GM19372 (cell line): ENCODE results near the gene EIF4E2.
A peak's percentile ranks its signal among the peaks of the same experiment; 100 is the strongest.

Experiments used
- ATAC-seq: cut with Tn5 transposase; IDR thresholded peaks from one replicate; pipeline ENCODE4 v1.9.1; 2021; ENCODE audit warnings: mild to moderate bottlenecking, low read depth, moderate library complexity; ENCODE audit not compliant: unreplicated experiment

Gene EIF4E2

GRCh38 chr2:232550354-232551249 lies at the start of gene EIF4E2, which contains the start of gene TIGD1:
TSS of gene EIF4E2 (plus strand) at chr2:232550689. CDS start at chr2:232550725, 36 bp downstream.
TSS of gene TIGD1 (minus strand) at chr2:232550557. CDS start at chr2:232549882, 675 bp downstream.
- peak; percentile 93 for ATAC-seq

DNA sequence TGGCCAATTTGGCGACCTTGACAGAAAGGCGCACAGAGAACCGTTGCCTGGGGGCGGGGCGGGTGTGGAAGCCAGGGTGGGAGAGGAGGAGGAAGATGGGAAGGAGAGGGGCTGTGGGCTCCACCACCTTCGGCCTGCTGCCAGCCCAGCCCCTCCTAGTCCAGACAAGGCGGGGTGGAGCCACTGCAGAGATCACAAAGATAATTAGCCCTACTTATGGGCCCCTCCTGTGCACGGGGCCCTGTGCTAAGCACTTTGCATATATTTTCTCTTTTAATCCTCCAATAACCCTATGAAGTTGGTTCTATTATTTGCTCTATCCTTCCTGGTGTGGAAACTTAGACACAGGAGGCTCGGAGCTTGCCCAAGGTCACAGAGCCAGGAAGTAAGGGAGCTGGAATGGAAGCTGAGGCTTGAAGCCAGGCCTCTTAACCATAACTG lies 49.1 kb upstream of the EIF4E2 start:
- ATAC-seq, result no peak

DNA sequence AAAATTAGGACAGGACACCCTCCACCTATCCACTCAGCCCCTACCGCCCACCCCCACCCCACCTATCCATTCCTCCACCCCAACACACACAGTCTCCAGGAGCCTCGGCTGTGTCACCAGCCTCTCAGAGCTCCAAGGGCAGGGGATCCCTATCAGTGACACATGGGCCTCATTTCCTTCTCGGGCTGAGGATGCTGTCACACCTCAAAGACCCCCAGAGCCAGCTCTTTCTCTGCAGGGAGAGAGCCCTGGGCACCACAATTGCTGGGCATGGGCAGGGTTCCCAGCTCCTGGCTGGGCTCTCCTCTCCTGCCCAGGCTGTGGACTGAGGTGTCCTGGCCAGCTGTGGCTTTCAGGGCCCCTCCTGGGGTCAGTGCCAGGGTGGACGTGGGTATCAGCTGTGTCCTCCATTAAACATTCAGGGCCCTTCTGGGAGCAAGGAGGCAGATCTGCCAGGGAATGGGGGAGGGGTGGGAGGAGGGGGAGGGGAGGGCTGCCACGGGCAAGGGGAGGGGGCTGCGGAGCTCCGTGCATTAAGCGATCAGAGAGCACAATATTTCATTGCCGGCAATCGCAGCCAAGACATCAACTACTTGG lies 48.6 kb upstream of the EIF4E2 start:
- ATAC-seq, result no peak

DNA sequence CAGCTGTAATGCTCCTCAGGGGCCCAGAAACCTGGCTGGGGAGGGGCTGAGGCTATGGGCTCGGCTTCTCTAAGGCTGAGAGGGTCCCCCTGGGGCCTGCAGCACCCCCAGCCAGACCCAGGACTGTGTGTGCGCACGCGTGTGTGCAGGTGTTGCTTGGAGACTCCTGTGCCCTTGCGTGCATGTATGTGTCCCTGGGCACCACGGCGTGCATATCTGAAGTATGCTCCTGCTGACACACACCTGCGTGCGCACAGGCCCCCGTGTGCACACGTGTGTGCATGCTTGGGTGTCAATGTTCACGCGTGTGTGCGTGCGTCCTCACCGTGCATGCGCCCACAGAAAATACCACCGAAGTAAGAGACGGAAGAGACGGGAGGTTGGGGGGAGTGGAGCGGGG lies 48.0 kb upstream of the EIF4E2 start:
- no peak for ATAC-seq

GRCh38 chr2:232502911-232503808 lies 47.3 kb upstream of the EIF4E2 start:
- no peak for ATAC-seq

- no peak for ATAC-seq
Measured at GRCh38 chr2:232503809-232504323, 46.6 kb upstream of the EIF4E2 start.

- ATAC-seq, result no peak
Measured at GRCh38 chr2:232504438-232504837, 46.1 kb upstream of the EIF4E2 start.

GRCh38 chr2:232505856-232506255 lies 44.6 kb upstream of the EIF4E2 start:
- no peak for ATAC-seq

DNA sequence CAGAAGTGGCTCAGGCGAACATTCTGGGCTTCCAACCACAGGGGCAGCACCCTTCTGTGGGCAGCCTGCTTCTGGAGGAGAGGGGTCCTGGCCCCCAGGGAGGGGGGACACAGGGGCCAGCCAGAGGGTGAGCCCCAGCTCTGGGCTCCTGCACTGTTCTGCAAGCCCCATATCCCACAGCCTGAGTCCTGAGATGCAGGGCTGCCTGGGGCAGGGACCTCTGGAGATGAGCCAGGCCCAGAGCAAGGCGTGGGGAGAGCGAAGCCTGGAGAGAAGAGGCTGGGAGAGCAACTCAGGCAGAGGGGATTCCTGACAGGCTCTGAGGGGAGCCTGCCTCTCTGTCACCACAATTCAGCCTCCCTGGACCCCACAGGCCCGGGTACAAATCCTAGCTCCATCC lies 43.8 kb upstream of the EIF4E2 start:
- ATAC-seq, result no peak

DNA sequence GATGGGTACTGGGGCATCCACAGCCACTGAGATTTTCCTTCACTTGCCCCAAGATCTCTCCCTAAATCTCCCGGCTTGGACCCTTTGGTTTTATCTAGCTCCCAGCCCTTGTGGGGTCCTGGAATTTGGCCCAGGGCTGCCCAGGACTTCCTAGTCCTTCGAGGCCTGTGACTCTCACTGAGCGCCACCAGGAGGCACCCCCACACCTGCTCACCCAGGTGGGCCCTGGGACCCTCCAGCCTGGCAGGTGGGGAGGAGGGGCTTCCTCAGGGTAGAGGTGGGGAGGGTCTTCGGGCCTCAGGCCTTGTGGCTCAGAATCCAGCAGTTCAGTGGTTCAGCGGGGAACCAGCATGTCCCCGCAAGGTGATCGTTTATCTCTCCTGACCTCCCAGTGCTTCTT lies 42.2 kb upstream of the EIF4E2 start:
- no peak for ATAC-seq

DNA sequence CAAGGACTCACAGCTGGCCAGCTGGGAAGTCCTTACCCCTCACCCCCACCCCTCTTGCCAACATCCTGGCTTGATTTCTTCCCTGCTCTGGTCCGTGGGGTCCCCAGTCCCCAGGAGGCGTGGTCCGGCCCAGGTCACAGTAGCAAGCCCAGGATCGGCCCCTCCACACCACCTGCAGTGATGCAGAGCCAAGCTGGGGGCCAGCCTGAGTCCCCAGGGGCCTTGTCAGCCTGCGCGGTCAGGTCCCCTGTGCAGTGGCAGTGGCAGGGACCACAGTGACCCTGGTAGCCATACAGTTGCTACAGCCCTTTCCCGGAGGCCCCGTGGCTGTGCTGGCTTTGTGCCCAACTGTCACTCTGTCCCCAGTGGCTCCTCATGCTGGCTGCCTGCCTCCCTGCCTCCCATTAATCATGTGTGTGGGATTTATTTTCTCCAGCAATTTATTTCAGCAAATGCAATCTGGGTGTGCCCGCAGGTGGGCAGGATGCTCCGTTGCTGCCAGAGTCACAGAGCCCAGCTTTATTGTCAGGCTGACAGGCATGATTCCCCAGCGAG lies 39.1 kb upstream of the EIF4E2 start:
- no peak for ATAC-seq

DNA sequence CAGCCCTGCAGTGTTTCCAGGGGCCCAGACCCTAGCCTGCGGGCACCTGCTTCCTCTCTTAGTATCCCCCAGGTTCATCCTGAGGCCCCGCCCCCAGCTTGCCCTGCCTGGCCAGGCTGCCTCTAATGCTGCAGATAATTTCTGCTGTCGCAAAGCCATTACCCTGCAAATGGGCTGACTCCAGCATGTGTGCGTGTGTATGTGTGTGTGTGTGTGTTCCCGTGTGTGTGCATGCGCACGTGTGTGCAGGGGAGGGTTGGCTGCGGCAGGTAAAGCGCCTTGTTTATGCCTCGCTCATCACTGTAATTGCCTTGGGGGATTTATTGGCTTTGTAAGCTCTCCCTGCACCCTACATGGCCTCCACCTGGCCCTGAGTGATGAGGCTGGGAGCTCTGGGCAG lies 37.9 kb upstream of the EIF4E2 start:
- no peak for ATAC-seq

DNA sequence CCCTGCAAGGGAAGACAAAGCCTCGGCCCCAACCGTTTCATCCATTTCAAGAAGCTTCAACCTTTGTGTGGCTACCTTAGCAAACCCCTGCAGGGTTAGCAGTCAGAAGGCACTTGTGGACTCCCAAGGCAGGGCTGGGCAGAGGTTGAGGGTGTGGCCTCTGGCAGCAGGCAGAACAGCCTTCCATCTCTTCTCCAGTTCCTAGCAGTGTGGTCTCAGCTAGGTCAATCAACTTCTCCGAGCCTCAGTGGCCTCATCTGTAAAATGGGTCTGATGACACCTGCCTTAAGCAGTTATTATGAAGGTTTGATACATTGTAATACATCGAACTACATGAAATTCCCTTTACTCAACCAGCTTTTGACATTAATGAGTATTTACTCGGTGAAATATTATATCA lies 37.1 kb upstream of the EIF4E2 start:
- ATAC-seq, result no peak

DNA sequence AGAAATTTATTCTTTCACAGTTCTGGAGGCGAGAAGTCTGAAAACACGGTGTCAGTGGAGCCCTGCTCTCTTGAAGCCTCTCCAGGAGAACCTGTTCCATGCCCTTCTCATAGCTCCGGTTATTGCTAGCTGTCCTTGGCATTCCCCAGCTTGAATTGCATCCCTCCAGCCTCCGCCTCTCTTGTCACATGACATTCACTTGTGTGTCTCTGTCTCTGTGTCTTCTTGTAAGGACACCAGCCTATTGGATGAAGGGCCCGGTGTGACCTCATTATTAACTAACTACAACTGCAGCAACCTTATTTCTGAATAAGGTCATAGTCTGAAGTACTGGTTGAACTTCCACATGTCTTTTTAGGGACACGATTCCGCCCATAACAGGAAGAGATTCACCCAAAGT lies 34.9 kb upstream of the EIF4E2 start:
- no peak for ATAC-seq

- ATAC-seq, result no peak
Measured at GRCh38 chr2:232516551-232516950, 33.9 kb upstream of the EIF4E2 start.

- no peak for ATAC-seq
Measured at GRCh38 chr2:232518844-232519243, 31.6 kb upstream of the EIF4E2 start.

- ATAC-seq, result no peak
Measured at GRCh38 chr2:232519581-232520438, 30.7 kb upstream of the EIF4E2 start, which contains the start of gene PRSS56. TSS of gene PRSS56 (plus strand) at chr2:232520388. CDS start at chr2:232520599, 211 bp downstream.

- no peak for ATAC-seq
Measured at GRCh38 chr2:232520489-232520888, 30.0 kb upstream of the EIF4E2 start.

DNA sequence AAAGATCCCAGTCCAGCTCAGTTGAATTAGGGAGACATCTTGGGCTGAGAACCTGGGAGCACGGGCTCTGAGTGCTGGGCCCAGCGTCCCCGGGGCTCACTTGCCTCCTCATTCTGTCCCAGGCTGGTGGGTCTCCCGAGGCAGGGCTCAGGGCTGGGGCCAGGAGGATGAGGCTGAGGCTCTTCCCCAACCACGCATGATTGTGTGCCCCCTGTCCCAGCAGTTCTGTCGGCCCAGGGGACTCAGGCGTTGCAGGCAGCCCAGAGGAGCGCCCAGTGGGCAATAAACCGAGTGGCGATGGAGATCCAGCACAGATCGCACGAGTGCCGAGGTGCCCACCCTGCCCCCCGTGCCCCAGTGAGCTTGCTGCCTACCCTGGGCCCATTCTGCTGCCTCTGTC lies 29.4 kb upstream of the EIF4E2 start:
- ATAC-seq, result no peak
